IMR-90 (cell line): ENCODE data around the gene LRRC40. TPM values are rescaled to one million over a fixed set of nuclear protein-coding genes. Genes with fewer than 3 reads are reported as not detected.
A peak's percentile ranks its signal among the peaks of the same experiment; 100 is the strongest.

ENCODE experiments used
- ATAC-seq: fragments of 200-7000 bp; cut with Tn5 transposase; 2 replicates; pipeline ENCODE4 v1.9.1; 2020; ENCODE audit warnings: low read depth, mild to moderate bottlenecking, moderate library complexity
- BruUV-seq: library from RNA; stranded (reverse); fragments of 400-500 nt; replicated peaks from 2 replicates; lab custom pipeline; 2021; lab: Mats Ljungman, UMichigan
- CTCF ChIA-PET: fragments of 300-600 bp; formaldehyde crosslinking; extraction: SDS; loops from one replicate; lab custom pipeline; 2021; ENCODE audit warnings: antibody characterized with exemption; lab: Yijun Ruan, JAX
- POLR2A ChIA-PET: fragments of 300-600 bp; sonication (Branson Sonifier 250); formaldehyde crosslinking; loops from one replicate; lab custom pipeline; 2022; ENCODE audit warnings: antibody characterized with exemption; ENCODE audit not compliant: unreplicated experiment; lab: Charles Lee
- DNase-seq: peaks from one replicate; pipeline ENCODE4 v3.0.0; 2013
- H2AFZ ChIP-seq: replicated peaks from 2 replicates; pipeline ENCODE3; 2013; ENCODE audit warnings: low read length, mild to moderate bottlenecking; ENCODE audit not compliant: poor library complexity
- H2AK5ac ChIP-seq: 2 replicates; pipeline ENCODE4 v1.6.1; 2013; ENCODE audit warnings: low read depth, low read length, inconsistent platforms
- H2AK9ac ChIP-seq: replicated peaks from 2 replicates; pipeline ENCODE3; 2013; ENCODE audit warnings: mild to moderate bottlenecking, low read depth, low read length, moderate library complexity; ENCODE audit not compliant: poor library complexity
- H2BK120ac ChIP-seq: 2 replicates; pipeline ENCODE4 v1.6.1; 2013; ENCODE audit warnings: low read depth, low read length, inconsistent platforms
- H2BK15ac ChIP-seq: 3 replicates; pipeline ENCODE4 v1.6.1; 2013; ENCODE audit warnings: low read depth, low read length, inconsistent platforms
- H2BK20ac ChIP-seq: 2 replicates; pipeline ENCODE4 v1.6.1; 2013; ENCODE audit warnings: low read depth, mild to moderate bottlenecking, inconsistent platforms, low read length, moderate library complexity
- H2BK5ac ChIP-seq: 2 replicates; pipeline ENCODE4 v1.6.1; 2013; ENCODE audit warnings: mild to moderate bottlenecking, low read depth, low read length, inconsistent platforms; ENCODE audit not compliant: poor library complexity, severe bottlenecking
- H3K14ac ChIP-seq: replicated peaks from 2 replicates; pipeline ENCODE4 v1.6.1; 2013; ENCODE audit warnings: low read depth, low read length, inconsistent platforms
- H3K18ac ChIP-seq: 2 replicates; pipeline ENCODE4 v1.6.1; 2013; ENCODE audit warnings: low read depth, low read length, control low read depth
- H3K23ac ChIP-seq: 2 replicates; pipeline ENCODE4 v1.6.1; 2013; ENCODE audit warnings: low read depth, low read length, inconsistent platforms
- H3K27ac ChIP-seq: 2 replicates; pipeline ENCODE4 v1.5.1; 2013; ENCODE audit warnings: mild to moderate bottlenecking, control low read depth, low read length; ENCODE audit not compliant: insufficient read depth
- H3K27me3 ChIP-seq: 2 replicates; pipeline ENCODE4 v1.6.1; 2013; ENCODE audit warnings: low read length; ENCODE audit not compliant: control insufficient read depth, insufficient read depth
- H3K36me3 ChIP-seq: 2 replicates; pipeline ENCODE4 v1.6.1; 2013; ENCODE audit warnings: low read length, mixed read lengths; ENCODE audit not compliant: control insufficient read depth, insufficient read depth
- H3K4ac ChIP-seq: 2 replicates; pipeline ENCODE4 v1.6.1; 2013; ENCODE audit warnings: low read depth, low read length, inconsistent platforms
- H3K4me1 ChIP-seq: 2 replicates; pipeline ENCODE4 v1.6.1; 2013; ENCODE audit warnings: low read length, mixed read lengths; ENCODE audit not compliant: control insufficient read depth, insufficient read depth
- H3K4me2 ChIP-seq: 2 replicates; pipeline ENCODE4 v1.6.1; 2013; ENCODE audit warnings: low read depth, mild to moderate bottlenecking, control low read depth, low read length, moderate library complexity
- H3K4me3 ChIP-seq: 2 replicates; pipeline ENCODE4 v1.5.1; 2013; ENCODE audit warnings: low read depth, mild to moderate bottlenecking, control low read depth, low read length, moderate library complexity; ENCODE audit not compliant: insufficient read depth
- H3K56ac ChIP-seq: 2 replicates; pipeline ENCODE4 v1.6.1; 2013; ENCODE audit warnings: low read length, inconsistent platforms; ENCODE audit not compliant: insufficient read depth; ENCODE audit errors: extremely low read depth
- H3K79me1 ChIP-seq, 2 experiments: 2 replicates each; pipeline ENCODE4 v1.6.1; 2013; ENCODE audit warnings: low read length in 2 of 2, inconsistent platforms in 1 of 2, low read depth in 1 of 2
- H3K9ac ChIP-seq: 2 replicates; pipeline ENCODE4 v1.6.1; 2013; ENCODE audit warnings: low read depth, low read length, control low read depth
- H3K9me1 ChIP-seq: 2 replicates; pipeline ENCODE4 v1.6.1; 2013; ENCODE audit warnings: low read length, inconsistent platforms; ENCODE audit not compliant: insufficient read depth
- H3K9me3 ChIP-seq: 2 replicates; pipeline ENCODE4 v1.6.1; 2013; ENCODE audit warnings: low read length; ENCODE audit not compliant: control insufficient read depth, insufficient read depth
- H4K20me1 ChIP-seq: 2 replicates; pipeline ENCODE4 v1.6.1; 2013; ENCODE audit warnings: low read length, inconsistent platforms; ENCODE audit not compliant: insufficient read depth
- H4K5ac ChIP-seq: 2 replicates; pipeline ENCODE4 v1.6.1; 2013; ENCODE audit warnings: mild to moderate bottlenecking, low read depth, low read length, control low read depth
- H4K8ac ChIP-seq, 2 experiments: 2 replicates each; pipeline ENCODE4 v1.6.1; 2013; ENCODE audit warnings: low read depth in 2 of 2, low read length in 2 of 2, control low read depth in 1 of 2, inconsistent platforms in 1 of 2
- H4K91ac ChIP-seq: 2 replicates; pipeline ENCODE4 v1.6.1; 2013; ENCODE audit warnings: low read depth, low read length, inconsistent platforms; ENCODE audit not compliant: insufficient read depth
- CEBPB ChIP-seq: IDR thresholded peaks from 2 replicates; pipeline ENCODE4 v1.6.1; 2012; ENCODE audit warnings: low read depth, low read length, improper control_type of control experiment
- MXI1 ChIP-seq: IDR thresholded peaks from 2 replicates; pipeline ENCODE4 v1.6.1; 2012; ENCODE audit warnings: low read depth, mild to moderate bottlenecking, low read length, moderate library complexity, borderline replicate concordance
- WGBS, 2 experiments: methylation state at CpG; one replicate each; pipeline versions ENCODE4 v1.1.5 to v1.1.7; 2013; ENCODE audit warnings: missing lambda C conversion rate in 2 of 2; ENCODE audit not compliant: insufficient read length in 1 of 2; ENCODE audit errors: extremely low coverage in 2 of 2; 5-methylcytosine and 5-hydroxymethylcytosine counted together
- dilution Hi-C: fragments of 300-500 bp; cut with HindIII; formaldehyde crosslinking; loops from one replicate; pipeline ENCODE4 v1.14.3; 2018; ENCODE audit warnings: low sequenced_read_pairs; ENCODE audit not compliant: unreplicated experiment
- in situ Hi-C: fragments of 300-500 bp; cut with MboI; formaldehyde crosslinking; loops from 3 replicates; pipeline ENCODE4 v1.14.3; 2019; ENCODE audit warnings: low sequenced_read_pairs, inconsistent platforms, mixed read lengths
- intact Hi-C: fragments of 100-400 bp; cut with micrococcal nuclease; formaldehyde crosslinking; loops from 2 replicates; pipeline ENCODE4 v1.10.0; 2022
- polyA plus RNA-seq, 3 experiments: library from polyadenylated mRNA; depleted of rRNA; stranded (reverse); fragments of >200 nt; gene quantifications; 2 replicates each; pipeline ENCODE4 v1.2.3, GENCODE V29; 2012; ENCODE audit warnings: low replicate concordance in 1 of 3
- total RNA-seq: library from RNA; depleted of rRNA; stranded (reverse); fragments of >200 nt; gene quantifications from 2 replicates; pipeline ENCODE4 v1.2.3, GENCODE V29; 2012

The LRRC40 gene
- total and polyA plus RNA-seq, 2 of the 4 experiments (the other 2 are of a cell fraction) = 11.1 to 17.4 TPM

DNA sequence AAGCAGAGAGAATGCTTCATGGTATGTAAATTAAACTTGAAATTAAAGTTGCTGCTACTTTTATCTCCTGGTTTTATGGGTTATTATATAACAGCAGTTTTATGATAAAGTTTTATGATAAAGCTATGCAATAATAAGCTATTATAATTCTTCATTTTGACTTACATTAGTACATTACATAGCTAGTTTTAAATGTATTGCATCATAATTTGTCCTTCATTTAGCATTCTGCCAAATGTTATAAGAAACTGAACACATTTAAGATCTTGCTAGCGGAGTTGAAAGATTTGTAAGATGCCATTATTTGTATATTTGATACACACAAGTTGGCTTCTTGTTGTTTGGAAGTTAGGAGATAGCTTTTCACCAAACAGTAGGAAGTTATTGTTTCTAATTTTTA is 101.6 kb downstream of the LRRC40 start:
- no CpG with 5 or more reads among the region's 1 CpG for WGBS, 2 experiments
- Histone ChIP-seq H3K9ac (no peak overlapping the region), H2AK9ac (no peak overlapping the region), H3K4me1 (no peaks in the 10 kb centered on the region), H3K27me3 (no peaks in the 10 kb centered on the region), H2BK15ac (no peak overlapping the region), H3K9me1 (no peaks in the 10 kb centered on the region), H3K36me3 (no peaks in the 10 kb centered on the region), H4K20me1 (no peaks in the 10 kb centered on the region), H3K23ac (no peak overlapping the region), H2BK5ac (no peak overlapping the region), H3K4me2 (no peak overlapping the region), H3K18ac (no peak overlapping the region), H2AFZ (no peak overlapping the region), H3K4ac (no peak overlapping the region), H4K5ac (no peak overlapping the region), H3K27ac (no peak overlapping the region), H2BK120ac (no peak overlapping the region), H2BK20ac (no peak overlapping the region), H4K8ac (no peak overlapping the region), H3K4me3 (no peak overlapping the region), H3K79me1 (no peaks in the 10 kb centered on the region), H3K56ac (no peak overlapping the region), H2AK5ac (no peak overlapping the region), H3K14ac (no peak overlapping the region), H4K91ac (no peak overlapping the region), H3K9me3 (no peaks in the 10 kb centered on the region)
- BruUV-seq = no TSS peak
- no peak for ATAC-seq
- DNase-seq = no peak
- dilution Hi-C loops = no loop called here
- ChIA-PET POLR2A (no interaction called here), CTCF (interaction anchor here (0.6 to 1.3 kb wide), 2 partner anchors 30 to 1433 kb away, joined by 3 read pairs; no protein-coding TSS in a partner anchor)
- intact Hi-C loops = no loop called here
- TF ChIP-seq CEBPB (peak; percentile 76), MXI1 (no peak)
- in situ Hi-C loops = no loop called here
